Measurements from ENCODE around the gene SAP30L.
A peak's percentile ranks its signal among the peaks of the same experiment; 100 is the strongest.

SAP30L gene

GRCh38 chr5:154470947-154471870 is 25.4 kb downstream of the SAP30L start:
- H3K4me1 ChIP-seq (ENCODE audit: control insufficient read depth, insufficient read depth, low read length), result peaks cover 25% of the 10 kb centered on the region
- no peak overlapping the region for H3K9ac ChIP-seq (ENCODE audit: low read length)
- peaks cover 2% of the 10 kb centered on the region for H3K36me3 ChIP-seq (ENCODE audit: control insufficient read depth, insufficient read depth, low read length)
- H3K27me3 ChIP-seq (ENCODE audit: control insufficient read depth, insufficient read depth, low read length), result peaks cover 28% of the 10 kb centered on the region
- peak overlapping the region; percentile 29 for H3K4me3 ChIP-seq (ENCODE audit: low read length)
- peak overlapping the region; percentile 80 for H3K27ac ChIP-seq (ENCODE audit: low read depth, low read length)

DNA sequence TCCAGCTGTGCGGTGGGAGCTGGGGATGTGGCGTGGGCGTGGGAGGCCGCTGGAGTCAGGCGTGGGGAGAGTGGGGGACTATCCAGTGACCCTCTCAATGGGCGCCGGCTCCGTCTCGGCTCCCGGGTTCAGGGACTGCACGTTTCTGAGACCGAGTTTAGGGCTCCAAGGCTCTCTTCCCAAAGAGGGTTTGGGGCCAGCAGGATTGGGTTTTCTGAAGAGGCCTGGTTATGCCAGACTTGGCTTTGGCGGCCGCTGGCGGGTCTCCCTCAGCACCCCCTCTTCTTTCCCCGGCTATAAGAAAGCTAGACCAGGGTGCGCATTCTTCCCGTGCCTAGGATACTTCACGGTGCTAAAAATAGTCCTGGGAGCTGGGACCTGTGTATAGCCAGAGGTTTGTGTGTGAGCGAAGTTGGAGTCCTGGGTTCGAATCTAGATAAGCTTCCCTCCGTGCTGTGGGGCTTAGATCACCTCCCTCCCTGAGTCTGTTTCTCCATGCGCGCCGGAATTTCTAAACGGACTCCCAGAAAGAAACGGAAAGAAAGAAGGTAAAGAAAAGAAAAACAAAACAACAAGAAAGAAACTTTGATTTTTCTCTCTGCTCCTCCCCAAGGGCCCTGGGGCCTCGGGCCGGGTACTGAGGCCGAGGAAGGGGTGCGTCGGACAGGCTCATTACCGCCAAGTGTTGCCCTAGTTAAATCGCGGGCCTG is 27.2 kb downstream of the SAP30L start:
- peak overlapping the region; percentile 96 for H3K27ac ChIP-seq (ENCODE audit: low read depth, low read length)
- peak overlapping the region; percentile 77 for H3K4me3 ChIP-seq (ENCODE audit: low read length)
- H3K9ac ChIP-seq (ENCODE audit: low read length), result peak overlapping the region; percentile 53
- H3K4me1 ChIP-seq (ENCODE audit: control insufficient read depth, insufficient read depth, low read length), result peaks cover 22% of the 10 kb centered on the region
- peaks cover 2% of the 10 kb centered on the region for H3K36me3 ChIP-seq (ENCODE audit: control insufficient read depth, insufficient read depth, low read length)
- peaks cover 44% of the 10 kb centered on the region for H3K27me3 ChIP-seq (ENCODE audit: control insufficient read depth, insufficient read depth, low read length)

DNA sequence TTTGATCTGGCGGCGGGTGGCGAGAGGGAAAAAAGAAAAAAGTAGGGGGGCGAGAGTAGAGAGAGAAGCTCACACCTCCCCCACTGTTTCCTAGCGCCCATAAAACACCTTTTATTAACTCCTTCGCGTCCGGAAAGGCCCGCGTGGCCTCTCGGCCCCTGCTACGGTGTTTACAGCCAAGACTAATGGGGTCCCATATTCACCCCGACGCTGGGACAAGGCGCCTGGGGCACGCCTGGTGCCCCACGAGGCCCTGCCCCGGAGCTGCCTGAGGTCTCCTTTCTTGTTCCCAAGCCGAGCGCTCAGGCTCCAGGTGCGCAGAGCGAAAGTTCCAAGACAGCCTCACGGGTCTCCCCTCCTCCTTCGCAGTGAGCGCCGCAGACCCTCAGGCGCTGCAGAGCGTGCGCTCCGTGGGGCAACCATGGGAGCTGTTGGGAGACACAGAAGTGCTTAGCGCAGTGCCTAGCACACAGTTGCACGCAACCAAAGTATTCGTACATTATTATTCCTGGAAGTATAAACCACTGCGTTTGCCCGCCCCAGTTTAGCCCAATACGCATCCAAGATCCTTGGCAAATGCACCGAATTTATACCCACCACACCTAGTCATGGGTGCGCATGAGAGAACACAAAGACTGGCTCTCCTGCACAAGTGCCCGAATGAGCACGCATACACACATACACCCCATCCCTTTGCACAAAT is 27.9 kb downstream of the SAP30L start:
- Histone ChIP-seq H3K4me1 (ENCODE audit: control insufficient read depth, insufficient read depth, low read length) (peaks cover 21% of the 10 kb centered on the region), H3K27ac (ENCODE audit: low read depth, low read length) (peak overlapping the region; percentile 96), H3K27me3 (ENCODE audit: control insufficient read depth, insufficient read depth, low read length) (peaks cover 44% of the 10 kb centered on the region), H3K9ac (ENCODE audit: low read length) (no peak overlapping the region), H3K4me3 (ENCODE audit: low read length) (peak overlapping the region; percentile 77), H3K36me3 (ENCODE audit: control insufficient read depth, insufficient read depth, low read length) (peaks cover 2% of the 10 kb centered on the region)

- Histone ChIP-seq H3K9ac (ENCODE audit: low read length) (peak overlapping the region; percentile 11), H3K4me3 (ENCODE audit: low read length) (peak overlapping the region; percentile 77), H3K27ac (ENCODE audit: low read depth, low read length) (peak overlapping the region; percentile 96), H3K4me1 (ENCODE audit: control insufficient read depth, insufficient read depth, low read length) (peaks cover 23% of the 10 kb centered on the region), H3K36me3 (ENCODE audit: control insufficient read depth, insufficient read depth, low read length) (peaks cover 2% of the 10 kb centered on the region), H3K27me3 (ENCODE audit: control insufficient read depth, insufficient read depth, low read length) (peaks cover 44% of the 10 kb centered on the region)
Observed at GRCh38 chr5:154474396-154475334, 28.9 kb downstream of the SAP30L start.

DNA sequence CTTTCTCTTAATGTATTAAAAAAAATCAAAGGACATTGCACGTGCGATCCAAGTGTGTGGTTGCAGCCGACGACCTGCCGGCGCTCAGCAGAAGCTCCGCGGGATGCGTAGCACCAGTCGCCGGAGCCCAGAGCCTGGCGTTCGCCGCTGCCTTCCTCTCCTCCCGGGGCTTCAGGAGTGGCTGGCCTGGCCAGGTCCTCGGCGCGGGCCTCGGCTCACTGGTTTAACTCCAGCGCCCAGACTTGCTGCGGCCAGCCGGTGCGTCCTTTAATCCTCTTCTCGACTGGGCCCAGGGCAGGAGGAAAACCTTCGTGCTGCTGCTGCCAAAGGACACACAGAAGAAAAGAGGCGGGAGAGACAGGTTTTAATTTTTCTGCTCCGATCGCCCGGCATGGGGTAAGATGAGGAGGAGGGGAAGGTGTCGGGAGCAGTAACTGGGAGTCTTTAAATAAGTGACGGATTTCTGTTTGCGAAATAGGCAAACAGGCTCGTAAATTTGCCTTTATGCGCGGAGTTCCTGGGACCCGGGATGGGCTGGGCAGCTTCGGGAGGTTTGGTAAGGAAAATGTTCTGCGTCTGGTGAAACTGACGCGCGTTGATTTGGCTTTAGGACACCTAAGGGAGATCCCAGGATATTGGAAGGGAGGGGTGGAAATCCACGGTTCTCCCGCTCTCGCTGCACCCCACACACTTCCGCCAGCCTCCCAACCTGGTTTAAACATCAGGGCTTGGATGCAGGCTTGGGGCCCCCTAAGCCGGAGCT is 30.0 kb downstream of the SAP30L start:
- Histone ChIP-seq H3K4me3 (ENCODE audit: low read length) (peak overlapping the region; percentile 77), H3K27me3 (ENCODE audit: control insufficient read depth, insufficient read depth, low read length) (peaks cover 51% of the 10 kb centered on the region), H3K36me3 (ENCODE audit: control insufficient read depth, insufficient read depth, low read length) (peaks cover 2% of the 10 kb centered on the region), H3K4me1 (ENCODE audit: control insufficient read depth, insufficient read depth, low read length) (peaks cover 18% of the 10 kb centered on the region), H3K27ac (ENCODE audit: low read depth, low read length) (peak overlapping the region; percentile 96), H3K9ac (ENCODE audit: low read length) (no peak overlapping the region)

GRCh38 chr5:154476354-154477205 is 30.8 kb downstream of the SAP30L start:
- peaks cover 46% of the 10 kb centered on the region for H3K27me3 ChIP-seq (ENCODE audit: control insufficient read depth, insufficient read depth, low read length)
- peak overlapping the region; percentile 6 for H3K9ac ChIP-seq (ENCODE audit: low read length)
- peaks cover 2% of the 10 kb centered on the region for H3K36me3 ChIP-seq (ENCODE audit: control insufficient read depth, insufficient read depth, low read length)
- H3K27ac ChIP-seq (ENCODE audit: low read depth, low read length), result peak overlapping the region; percentile 96
- H3K4me3 ChIP-seq (ENCODE audit: low read length), result peak overlapping the region; percentile 77
- H3K4me1 ChIP-seq (ENCODE audit: control insufficient read depth, insufficient read depth, low read length), result peaks cover 10% of the 10 kb centered on the region

DNA sequence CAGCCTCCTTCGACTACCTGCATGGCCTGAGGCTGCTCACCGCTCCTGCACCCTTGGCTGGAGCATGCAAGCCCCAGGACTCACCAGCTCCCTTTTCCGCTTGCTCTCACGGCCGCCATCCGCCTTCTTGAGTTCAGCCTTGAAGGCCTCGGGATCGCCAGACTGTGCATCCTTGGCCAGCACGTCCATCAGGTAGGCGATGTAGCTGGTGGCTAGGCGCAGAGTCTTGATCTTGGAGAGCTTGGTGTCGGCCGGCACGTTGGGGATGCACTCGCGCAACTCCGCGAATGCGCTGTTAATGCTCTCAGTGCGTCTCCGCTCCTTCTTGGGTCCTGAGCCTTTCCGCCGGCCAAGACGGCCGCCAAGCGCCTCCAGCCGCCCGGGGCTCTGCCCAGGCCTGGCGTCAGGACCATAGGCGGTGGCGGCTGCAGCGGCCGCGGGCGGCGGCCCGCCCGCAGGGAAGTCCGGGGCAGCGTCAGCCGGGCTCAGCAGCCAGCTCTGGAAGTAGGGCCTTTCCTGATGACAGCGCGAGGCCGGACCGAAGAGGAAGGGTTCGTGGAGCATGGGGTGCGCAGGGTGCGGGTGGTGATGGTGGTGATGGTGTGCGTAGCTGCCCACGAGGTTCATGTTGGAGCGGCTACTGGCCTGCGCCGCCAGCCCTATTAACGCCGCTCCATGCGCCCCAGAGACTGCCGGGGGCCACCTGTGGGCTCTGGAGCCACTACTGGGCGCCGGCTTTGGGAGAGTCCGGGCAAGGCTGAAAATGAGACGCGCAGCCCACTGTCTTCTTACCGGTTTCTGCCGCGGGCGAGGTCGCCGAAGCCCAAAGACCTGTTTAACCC is 31.8 kb downstream of the SAP30L start:
- H3K36me3 ChIP-seq (ENCODE audit: control insufficient read depth, insufficient read depth, low read length), result peaks cover 2% of the 10 kb centered on the region
- peak overlapping the region; percentile 77 for H3K4me3 ChIP-seq (ENCODE audit: low read length)

DNA sequence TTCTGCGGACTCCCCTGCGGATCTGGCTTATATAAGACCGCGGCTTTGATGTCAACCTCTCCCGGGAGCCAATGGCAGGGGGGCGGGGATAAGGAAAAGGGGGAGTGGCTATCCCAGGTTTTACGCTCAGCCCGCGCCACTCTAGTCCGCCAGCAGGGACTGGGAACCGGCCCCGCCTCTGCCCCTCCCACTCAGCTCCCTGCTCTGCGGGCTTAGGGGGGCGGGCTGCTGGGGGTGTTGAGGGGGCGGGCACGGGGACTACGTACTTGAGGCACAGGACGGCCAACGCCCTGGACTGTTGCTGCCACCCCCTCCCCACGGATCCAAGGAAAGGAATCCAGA is 32.4 kb downstream of the SAP30L start, which contains the start of gene HAND1:
Gene HAND1, minus strand, starts transcription at position 4 of the 342 bp plus-strand sequence. CDS start 219 bp downstream, outside the sequence.
- peak within 1 kb of the TSS; percentile 74 for H3K9ac ChIP-seq (ENCODE audit: low read length)
- H3K27me3 ChIP-seq (ENCODE audit: control insufficient read depth, insufficient read depth, low read length), result peaks cover 50% of the 10 kb centered on the region
- H3K36me3 ChIP-seq (ENCODE audit: control insufficient read depth, insufficient read depth, low read length), result peaks cover 2% of the 10 kb centered on the region
- peak within 1 kb of the TSS; percentile 96 for H3K27ac ChIP-seq (ENCODE audit: low read depth, low read length)
- H3K4me1 ChIP-seq (ENCODE audit: control insufficient read depth, insufficient read depth, low read length), result peaks cover 10% of the 10 kb centered on the region
- H3K4me3 ChIP-seq (ENCODE audit: low read length), result peak within 1 kb of the TSS; percentile 77

More for the DNA sequence above, 31.8 kb downstream of the SAP30L start:
- Histone ChIP-seq H3K27ac (ENCODE audit: low read depth, low read length) (peak overlapping the region; percentile 96), H3K9ac (ENCODE audit: low read length) (peak overlapping the region; percentile 74), H3K4me1 (ENCODE audit: control insufficient read depth, insufficient read depth, low read length) (peaks cover 7% of the 10 kb centered on the region), H3K27me3 (ENCODE audit: control insufficient read depth, insufficient read depth, low read length) (peaks cover 52% of the 10 kb centered on the region)

GRCh38 chr5:154478752-154479159 is 33.0 kb downstream of the SAP30L start:
- peaks cover 12% of the 10 kb centered on the region for H3K4me1 ChIP-seq (ENCODE audit: control insufficient read depth, insufficient read depth, low read length)
- H3K36me3 ChIP-seq (ENCODE audit: control insufficient read depth, insufficient read depth, low read length), result peaks cover 2% of the 10 kb centered on the region
- H3K27me3 ChIP-seq (ENCODE audit: control insufficient read depth, insufficient read depth, low read length), result peaks cover 46% of the 10 kb centered on the region
- peak overlapping the region; percentile 96 for H3K27ac ChIP-seq (ENCODE audit: low read depth, low read length)
- H3K9ac ChIP-seq (ENCODE audit: low read length), result no peak overlapping the region
- peak overlapping the region; percentile 63 for H3K4me3 ChIP-seq (ENCODE audit: low read length)

Measured in rectal smooth muscle tissue (tissue), 1 donor.